ENCODE data around the gene DPM3. TPM values are rescaled to one million over a fixed set of nuclear protein-coding genes. Genes with fewer than 3 reads are reported as not detected.
A peak's percentile ranks its signal among the peaks of the same experiment; 100 is the strongest.

The DPM3 gene
- total and polyA plus RNA-seq, 9 of the 15 experiments (the other 6 are each of a cell fraction or from before 2014, with no cell fraction given): 3.7 to 120 (median 36.4) TPM

GRCh38 chr1:155139895-155140629, at the start of gene DPM3 (continued):
- TF ChIP-seq SIN3B (IDR thresholded peaks at IDR 0.05; ENCODE audit: low read depth) (peak; percentile 75; the same call in 1 of the 2 replicates), CHD4 (IDR thresholded peaks at IDR 0.05; ENCODE audit: insufficient read depth, insufficient replicate concordance, low read depth, low read length, poor library complexity, severe bottlenecking) (no peak), SMAD3 (CRISPR knock-in tag; conservative IDR thresholded peaks at IDR 0.05) (0 out of 2 replicates have a peak, but pooled peaks have one; percentile 47), RUNX1 (IDR thresholded peaks at IDR 0.05; ENCODE audit: low read depth) (no peak), NFATC3 (IDR thresholded peaks at IDR 0.05) (no peak), TEAD1 (CRISPR knock-in tag; IDR thresholded peaks at IDR 0.05) (peak; percentile 5 to 31; a peak in 1 of 4 replicates), SMARCA5 (IDR thresholded peaks at IDR 0.05) (no peak), KLF6 (CRISPR knock-in tag; IDR thresholded peaks at IDR 0.05; ENCODE audit: borderline replicate concordance) (0 out of 2 replicates have a peak, but pooled peaks have one; percentile 7), GATAD2A (IDR thresholded peaks at IDR 0.05) (no peak), ZNF124 (CRISPR knock-in tag; IDR thresholded peaks at IDR 0.05) (no peak), LCOR (CRISPR knock-in tag; IDR thresholded peaks at IDR 0.05) (peak; percentile 50; the same call in 1 of the 2 replicates), SRF (CRISPR knock-in tag; IDR thresholded peaks at IDR 0.05) (no peak), BACH1 (tag; IDR thresholded peaks at IDR 0.05) (no peak), ZNF232 (CRISPR knock-in tag; IDR thresholded peaks at IDR 0.05) (no peak), ZNF77 (CRISPR knock-in tag; IDR thresholded peaks at IDR 0.05) (no peak), MXI1 (IDR thresholded peaks at IDR 0.05; ENCODE audit: low read depth, low read length) (peak; percentile 13; the same call in 1 of the 2 replicates), GATA2 (CRISPR knock-in tag; IDR thresholded peaks at IDR 0.05) (no peak; the same call in 1 of the 2 replicates), ARID2 (IDR thresholded peaks at IDR 0.05) (no peak), ZNF282 (CRISPR knock-in tag; IDR thresholded peaks at IDR 0.05) (0 out of 2 replicates have a peak, but pooled peaks have one; percentile 15), NCOR1 (IDR thresholded peaks at IDR 0.05) (no peak), ZNF384 (IDR thresholded peaks at IDR 0.05; ENCODE audit: low read depth, low read length) (no peak), OTX1 (CRISPR knock-in tag; IDR thresholded peaks at IDR 0.05) (peak; percentile 87; the same call in 1 of the 2 replicates)
- TF ChIP-seq, protein P1, sequence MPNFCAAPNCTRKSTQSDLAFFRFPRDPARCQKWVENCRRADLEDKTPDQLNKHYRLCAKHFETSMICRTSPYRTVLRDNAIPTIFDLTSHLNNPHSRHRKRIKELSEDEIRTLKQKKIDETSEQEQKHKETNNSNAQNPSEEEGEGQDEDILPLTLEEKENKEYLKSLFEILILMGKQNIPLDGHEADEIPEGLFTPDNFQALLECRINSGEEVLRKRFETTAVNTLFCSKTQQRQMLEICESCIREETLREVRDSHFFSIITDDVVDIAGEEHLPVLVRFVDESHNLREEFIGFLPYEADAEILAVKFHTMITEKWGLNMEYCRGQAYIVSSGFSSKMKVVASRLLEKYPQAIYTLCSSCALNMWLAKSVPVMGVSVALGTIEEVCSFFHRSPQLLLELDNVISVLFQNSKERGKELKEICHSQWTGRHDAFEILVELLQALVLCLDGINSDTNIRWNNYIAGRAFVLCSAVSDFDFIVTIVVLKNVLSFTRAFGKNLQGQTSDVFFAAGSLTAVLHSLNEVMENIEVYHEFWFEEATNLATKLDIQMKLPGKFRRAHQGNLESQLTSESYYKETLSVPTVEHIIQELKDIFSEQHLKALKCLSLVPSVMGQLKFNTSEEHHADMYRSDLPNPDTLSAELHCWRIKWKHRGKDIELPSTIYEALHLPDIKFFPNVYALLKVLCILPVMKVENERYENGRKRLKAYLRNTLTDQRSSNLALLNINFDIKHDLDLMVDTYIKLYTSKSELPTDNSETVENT (CRISPR knock-in tag; IDR thresholded peaks at IDR 0.05): peak; percentile 49; the same call in 1 of the 2 replicates
- TF ChIP-seq, protein P2, sequence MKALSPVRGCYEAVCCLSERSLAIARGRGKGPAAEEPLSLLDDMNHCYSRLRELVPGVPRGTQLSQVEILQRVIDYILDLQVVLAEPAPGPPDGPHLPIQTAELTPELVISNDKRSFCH (CRISPR knock-in tag; IDR thresholded peaks at IDR 0.05): no peak
- TF ChIP-seq, protein P2 (tag; IDR thresholded peaks at IDR 0.05): peak; percentile 63; the same call in 1 of the 2 replicates
- TF ChIP-seq, protein P3, sequence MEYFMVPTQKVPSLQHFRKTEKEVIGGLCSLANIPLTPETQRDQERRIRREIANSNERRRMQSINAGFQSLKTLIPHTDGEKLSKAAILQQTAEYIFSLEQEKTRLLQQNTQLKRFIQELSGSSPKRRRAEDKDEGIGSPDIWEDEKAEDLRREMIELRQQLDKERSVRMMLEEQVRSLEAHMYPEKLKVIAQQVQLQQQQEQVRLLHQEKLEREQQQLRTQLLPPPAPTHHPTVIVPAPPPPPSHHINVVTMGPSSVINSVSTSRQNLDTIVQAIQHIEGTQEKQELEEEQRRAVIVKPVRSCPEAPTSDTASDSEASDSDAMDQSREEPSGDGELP (CRISPR knock-in tag; IDR thresholded peaks at IDR 0.05; ENCODE audit: borderline replicate concordance): peak; percentile 67

Measured in K562 (cell line).